HepG2 (cell line): ENCODE data around the gene BCL6. TPM values are rescaled to one million over a fixed set of nuclear protein-coding genes. Genes with fewer than 3 reads are reported as not detected.

Source experiments
- ATAC-seq: fragments of 200-7000 bp; cut with Tn5 transposase; 3 replicates; pipeline ENCODE4 v1.9.1; 2020; ENCODE audit warnings: mild to moderate bottlenecking, moderate library complexity
- BruUV-seq: library from RNA; stranded (reverse); fragments of 400-500 nt; replicated peaks from 2 replicates; lab custom pipeline; 2021; lab: Mats Ljungman, UMichigan
- CTCF ChIA-PET: fragments of 300-600 bp; formaldehyde crosslinking; extraction: SDS; loops from one replicate; lab custom pipeline; 2021; ENCODE audit warnings: low total read pairs, inconsistent platforms, low intra/inter-chr PET ratio; lab: Yijun Ruan, JAX
- POLR2A ChIA-PET: fragments of 350-600 bp; sonication (Branson Sonifier 250); formaldehyde crosslinking; loops from one replicate; lab custom pipeline; 2020; ENCODE audit warnings: antibody characterized with exemption, inconsistent platforms; lab: Yijun Ruan, JAX
- DNase-seq: peaks from one replicate; pipeline ENCODE4 v3.0.0-alpha.2; 2015; ENCODE audit warnings: low spot score
- FAIRE-seq: peaks from 3 replicates; lab custom pipeline; 2011; peaks lifted over from hg19 to GRCh38; lab: Jason Lieb, UNC
- H2AFZ ChIP-seq: one replicate; pipeline ENCODE4 v1.6.1; 2011; ENCODE audit warnings: low read length, inconsistent platforms
- H3K27ac ChIP-seq: fragments of 300-600 bp; 3 replicates; pipeline ENCODE4 v1.8.0; 2011; ENCODE audit warnings: mixed run types, mild to moderate bottlenecking, mixed read lengths, low read length, inconsistent platforms; ENCODE audit not compliant: insufficient read depth; ENCODE audit errors: extremely low read length
- H3K27me3 ChIP-seq, 2 experiments: fragments of 200-600 bp in 1 of 2; 2 replicates in 1 of 2; 3 replicates in 1 of 2; pipeline versions ENCODE4 v1.6.0 to v1.8.0; 2011; ENCODE audit warnings: low read length in 2 of 2, mild to moderate bottlenecking in 2 of 2, moderate library complexity in 2 of 2, inconsistent platforms in 1 of 2; ENCODE audit not compliant: insufficient read depth in 2 of 2, control insufficient read depth in 1 of 2
- H3K36me3 ChIP-seq, 2 experiments: fragments of 200-600 bp in 1 of 2; replicated peaks in 1 of 2; 2 replicates in 1 of 2; 3 replicates in 1 of 2; pipeline versions ENCODE4 v1.5.1 to v1.8.0; 2011; ENCODE audit warnings: low read length in 2 of 2, inconsistent platforms in 1 of 2; ENCODE audit not compliant: insufficient read depth in 2 of 2, control insufficient read depth in 1 of 2
- H3K4me1 ChIP-seq: 2 replicates; pipeline ENCODE4 v1.5.1; 2012; ENCODE audit warnings: low read length, inconsistent platforms; ENCODE audit not compliant: insufficient read depth
- H3K4me2 ChIP-seq: 2 replicates; pipeline ENCODE4 v1.6.0; 2011; ENCODE audit warnings: low read depth, low read length, inconsistent platforms
- H3K4me3 ChIP-seq, 3 experiments: fragments of 200-600 bp in 1 of 3; sonication (generic), shearing (Covaris generic) in 1 of 3; replicated peaks in 1 of 3; 2 replicates each; pipeline ENCODE4 v1.5.1; 2011 to 2016; ENCODE audit warnings: low read length in 3 of 3, inconsistent platforms in 2 of 3, low read depth in 2 of 3, mild to moderate bottlenecking in 2 of 3, control low read depth in 1 of 3, mixed read lengths in 1 of 3; ENCODE audit not compliant: insufficient read depth in 1 of 3
- H3K79me2 ChIP-seq: one replicate; pipeline ENCODE4 v1.6.1; 2011; ENCODE audit warnings: low read length, inconsistent platforms; ENCODE audit not compliant: insufficient read depth
- H3K9ac ChIP-seq: 2 replicates; pipeline ENCODE4 v1.6.0; 2011; ENCODE audit warnings: mild to moderate bottlenecking, low read depth, low read length, inconsistent platforms; ENCODE audit not compliant: insufficient read depth
- H3K9me3 ChIP-seq: 2 replicates; pipeline ENCODE4 v1.5.1; 2012; ENCODE audit warnings: mild to moderate bottlenecking, low read length
- H4K20me1 ChIP-seq: 2 replicates; pipeline ENCODE4 v1.6.0; 2011; ENCODE audit warnings: inconsistent platforms, mild to moderate bottlenecking, low read length, moderate library complexity; ENCODE audit not compliant: insufficient read depth
- AGO2 ChIP-seq: fragments of 200-400 bp; formaldehyde crosslinking; optimal IDR thresholded peaks from 2 replicates; pipeline ENCODE3; 2017; ENCODE audit warnings: mild to moderate bottlenecking, low read depth, low read length, moderate library complexity
- CSRNP1 ChIP-seq: sonication (generic); formaldehyde crosslinking; IDR thresholded peaks from 2 replicates; pipeline ENCODE4 v1.8.1; 2023; ENCODE audit warnings: mild to moderate bottlenecking, missing genetic modification reagents
- GATAD1 ChIP-seq: IDR thresholded peaks from 2 replicates; pipeline ENCODE4 v1.6.1; 2016; ENCODE audit warnings: missing genetic modification reagents, missing compliant biosample characterization
- HHEX ChIP-seq: IDR thresholded peaks from 2 replicates; pipeline ENCODE4 v1.6.1; 2016; ENCODE audit warnings: control low read depth
- HNRNPH1 ChIP-seq: fragments of 200-400 bp; formaldehyde crosslinking; optimal IDR thresholded peaks from 2 replicates; pipeline ENCODE3; 2017; ENCODE audit warnings: mild to moderate bottlenecking, low read depth, low read length
- IRF2 ChIP-seq: IDR thresholded peaks from 2 replicates; pipeline ENCODE4 v1.6.1; 2018; ENCODE audit warnings: missing genetic modification reagents, missing compliant biosample characterization
- MTERF4 ChIP-seq: sonication (generic); formaldehyde crosslinking; IDR thresholded peaks from 2 replicates; pipeline ENCODE4 v1.8.0; 2023; ENCODE audit warnings: mild to moderate bottlenecking, missing genetic modification reagents
- PAF1 ChIP-seq: IDR thresholded peaks from 2 replicates; pipeline ENCODE4 v1.6.1; 2016; ENCODE audit warnings: missing genetic modification reagents, missing compliant biosample characterization
- POLR2G ChIP-seq: fragments of 200-400 bp; formaldehyde crosslinking; IDR thresholded peaks from 2 replicates; pipeline ENCODE4 v1.6.1; 2018; ENCODE audit warnings: mild to moderate bottlenecking, low read depth, low read length, moderate library complexity
- SP140L ChIP-seq: sonication (generic); formaldehyde crosslinking; IDR thresholded peaks from 2 replicates; pipeline ENCODE4 v1.4.0; 2020; ENCODE audit warnings: missing genetic modification reagents, borderline replicate concordance
- SUZ12 ChIP-seq: fragments of 150-350 bp; IDR thresholded peaks from 2 replicates; pipeline ENCODE4 v1.6.1; 2014; ENCODE audit warnings: low read depth, low read length
- TFE3 ChIP-seq: IDR thresholded peaks from 2 replicates; pipeline ENCODE4 v1.6.1; 2016
- TOE1 ChIP-seq: sonication (generic); formaldehyde crosslinking; IDR thresholded peaks from 2 replicates; pipeline ENCODE4 v1.4.0; 2020; ENCODE audit warnings: mild to moderate bottlenecking, missing genetic modification reagents
- ZMAT5 ChIP-seq: sonication (generic); formaldehyde crosslinking; IDR thresholded peaks from 2 replicates; pipeline ENCODE4 v1.5.0; 2020; ENCODE audit warnings: mild to moderate bottlenecking, low read depth, missing genetic modification reagents, borderline replicate concordance
- ZNF710 ChIP-seq: sonication (generic); formaldehyde crosslinking; IDR thresholded peaks from 2 replicates; pipeline ENCODE4 v1.5.0; 2020; ENCODE audit warnings: mild to moderate bottlenecking, missing genetic modification reagents, borderline replicate concordance
- WGBS: methylation state at CpG from one replicate; pipeline ENCODE4 v1.1.6; 2017; ENCODE audit warnings: low lambda C conversion rate; 5-methylcytosine and 5-hydroxymethylcytosine counted together
- in situ Hi-C: cut with HindIII; loops from 2 replicates; pipeline ENCODE4 v1.10.0; 2017; ENCODE audit warnings: low pct_unique_long_range_greater_than_20kb; ENCODE audit not compliant: extremely low pct_ligation_motif_present
- intact Hi-C: fragments of 100-400 bp; cut with micrococcal nuclease; formaldehyde crosslinking; loops from one replicate; pipeline ENCODE4 v1.10.0; 2022; ENCODE audit not compliant: unreplicated experiment
- polyA plus RNA-seq, 8 experiments: library from polyadenylated mRNA; depleted of rRNA in 3 of 8; stranded (reverse) in 7 of 8; unstranded in 1 of 8; fragments of >200 nt; fragmentation: Illumina TruSeq in 4 of 8; extraction: Trizol in 4 of 8; gene quantifications; 2 replicates each; pipeline versions ENCODE4 v1.2.1 to v1.2.3, GENCODE V29; 2011 to 2016; ENCODE audit warnings: low read depth in 4 of 8, missing spikeins in 1 of 8, mixed read lengths in 1 of 8; ENCODE audit not compliant: insufficient read depth in 1 of 8
- total RNA-seq, 5 experiments: library from RNA; depleted of rRNA; stranded (reverse); fragments of >200 nt; fragmentation: Illumina TruSeq; extraction: Trizol; gene quantifications; 2 replicates each; pipeline ENCODE4 v1.2.3, GENCODE V29; 2016; ENCODE audit warnings: low read depth in 1 of 5

The BCL6 gene
- total and polyA plus RNA-seq, 2 of the 13 experiments (the other 11 are each of a cell fraction or from before 2014, with no cell fraction given): 21.2 to 53.7 TPM

- Histone ChIP-seq H3K4me3 (peak overlapping the region; percentile 98 to 100 (median 99)), H3K36me3 (no peaks in the 10 kb centered on the region; a peak in 2 of 5 replicates), H3K9ac (peak overlapping the region; percentile 99), H3K4me2 (peak overlapping the region; percentile 95), H3K79me2 (peaks cover 72% of the 10 kb centered on the region), H4K20me1 (peaks cover 47% of the 10 kb centered on the region), H2AFZ (no peak overlapping the region), H3K27me3 (peaks cover 0 to 5% of the 10 kb centered on the region in 2 experiments; a peak in 1 of 5 replicates), H3K9me3 (no peaks in the 10 kb centered on the region), H3K4me1 (peaks cover 40% of the 10 kb centered on the region), H3K27ac (peak overlapping the region; percentile 100)
- ChIA-PET POLR2A (interaction anchor here (0.7 to 3.6 kb wide), 29 partner anchors 8 to 1002 kb away, joined by 3 to 64 read pairs (median 5); partner anchors contain the start of gene LPP), CTCF (no interaction called here)
- ATAC-seq (no peak), DNase-seq (no peak), FAIRE-seq (no peak)
- BruUV-seq: TSS peak; percentile 79
- in situ Hi-C loops (loop anchor here (5.0 to 25.0 kb wide), 9 partner anchors 260 to 1400 kb away; no protein-coding TSS in a partner anchor), intact Hi-C loops (loop anchor here (1.0 to 10.0 kb wide), 7 partner anchors 238 to 1300 kb away; partner anchors contain the start of gene LPP)
- WGBS: 1% methylated on average over 47 of the region's 55 CpGs
- TF ChIP-seq POLR2G (peak; percentile 62; the same call in 1 of the 2 replicates), TOE1 (CRISPR knock-in tag) (0 out of 2 replicates have a peak, but pooled peaks have one; percentile 21), ZMAT5 (CRISPR knock-in tag) (no peak), SP140L (no peak), GATAD1 (CRISPR knock-in tag) (no peak), HHEX (no peak), HNRNPH1 (peak; percentile 60), IRF2 (peak; percentile 14; the same call in 1 of the 2 replicates), AGO2 (peak; percentile 87), PAF1 (CRISPR knock-in tag) (peak; percentile 23; the same call in 1 of the 2 replicates), CSRNP1 (CRISPR knock-in tag) (0 out of 2 replicates have a peak, but pooled peaks have one; percentile 64), TFE3 (CRISPR knock-in tag) (0 out of 2 replicates have a peak, but pooled peaks have one; percentile 23), ZNF710 (CRISPR knock-in tag) (no peak), MTERF4 (CRISPR knock-in tag) (0 out of 2 replicates have a peak, but pooled peaks have one; percentile 13), SUZ12 (no peak)
These were observed 808 bp downstream of the BCL6 start for GRCh38 chr3:187744169-187745151.
